Activated T-cell treated with anti-CD3 and anti-CD28 coated beads for 48 hours (primary cell): ENCODE measurements around the gene CADM1.

Experiments used
- DNase-seq: peaks from one replicate; pipeline ENCODE4 v3.0.0-alpha.2; 2020; ENCODE audit warnings: low read depth

CADM1 gene

GRCh38 chr11:115145324-115145723 is 358.9 kb downstream of the CADM1 start:
- no peak for DNase-seq

GRCh38 chr11:115144914-115145313 is 359.3 kb downstream of the CADM1 start:
- DNase-seq, result no peak

GRCh38 chr11:115144014-115144413 is 360.2 kb downstream of the CADM1 start:
- no peak for DNase-seq

GRCh38 chr11:115141231-115142114 is 362.7 kb downstream of the CADM1 start:
- no peak for DNase-seq

- DNase-seq, result no peak
Observed at GRCh38 chr11:115135936-115136335, 368.3 kb downstream of the CADM1 start.

- no peak for DNase-seq
Observed at GRCh38 chr11:115134926-115135325, 369.3 kb downstream of the CADM1 start.

GRCh38 chr11:115133475-115134209 is 370.6 kb downstream of the CADM1 start:
- no peak for DNase-seq

- DNase-seq, result no peak
Observed at GRCh38 chr11:115132436-115133228, 371.6 kb downstream of the CADM1 start.

GRCh38 chr11:115129473-115130289 is 374.5 kb downstream of the CADM1 start:
- DNase-seq, result no peak

GRCh38 chr11:115128226-115128625 is 376.0 kb downstream of the CADM1 start:
- no peak for DNase-seq

- DNase-seq, result no peak
Observed at GRCh38 chr11:115127790-115128189, 376.4 kb downstream of the CADM1 start.

GRCh38 chr11:115126515-115127208 is 377.6 kb downstream of the CADM1 start:
- DNase-seq, result no peak

- no peak for DNase-seq
Observed at GRCh38 chr11:115126092-115126491, 378.1 kb downstream of the CADM1 start.

- no peak for DNase-seq
Observed at GRCh38 chr11:115124786-115125185, 379.4 kb downstream of the CADM1 start.

GRCh38 chr11:115123641-115124040 is 380.6 kb downstream of the CADM1 start:
- DNase-seq, result no peak

- no peak for DNase-seq
Observed at GRCh38 chr11:115122274-115122673, 381.9 kb downstream of the CADM1 start.
